GM21528 (cell line): ENCODE results near the gene FAP.
A peak's percentile ranks its signal among the peaks of the same experiment; 100 is the strongest.

Source experiments
- ATAC-seq: cut with Tn5 transposase; IDR thresholded peaks from one replicate; pipeline ENCODE4 v1.9.1; 2021; ENCODE audit warnings: mild to moderate bottlenecking, moderate library complexity; ENCODE audit not compliant: unreplicated experiment, low FRiP score

Gene FAP

GRCh38 chr2:162197069-162197825, 46.0 kb downstream of the FAP start:
- ATAC-seq: no peak

GRCh38 chr2:162196638-162197037, 46.6 kb downstream of the FAP start:
- ATAC-seq: no peak

- no peak for ATAC-seq
These were observed 54.8 kb downstream of the FAP start for GRCh38 chr2:162188451-162188850.

- ATAC-seq: no peak
These were observed 57.6 kb downstream of the FAP start for GRCh38 chr2:162185541-162186232.

- ATAC-seq: no peak
These were observed 58.3 kb downstream of the FAP start for GRCh38 chr2:162184821-162185450.

GRCh38 chr2:162184359-162184758, 58.9 kb downstream of the FAP start:
- no peak for ATAC-seq

GRCh38 chr2:162182395-162182794, 60.9 kb downstream of the FAP start:
- no peak for ATAC-seq

- no peak for ATAC-seq
These were observed 65.9 kb downstream of the FAP start for GRCh38 chr2:162177301-162177700.

- ATAC-seq: no peak
These were observed 67.5 kb downstream of the FAP start for GRCh38 chr2:162175714-162176113.

GRCh38 chr2:162174746-162175145, 68.5 kb downstream of the FAP start:
- ATAC-seq: no peak

- no peak for ATAC-seq
These were observed 70.4 kb downstream of the FAP start for GRCh38 chr2:162172802-162173370.

GRCh38 chr2:162166745-162167144, 76.5 kb downstream of the FAP start:
- ATAC-seq: no peak

- no peak for ATAC-seq
These were observed 77.1 kb downstream of the FAP start for GRCh38 chr2:162166174-162166573.

- no peak for ATAC-seq
These were observed 78.4 kb downstream of the FAP start for GRCh38 chr2:162164802-162165201.

GRCh38 chr2:162159446-162159845, 83.8 kb downstream of the FAP start:
- no peak for ATAC-seq

GRCh38 chr2:162156149-162156548, 87.1 kb downstream of the FAP start:
- ATAC-seq: no peak

- ATAC-seq: no peak
These were observed 88.2 kb downstream of the FAP start for GRCh38 chr2:162155093-162155492.

- ATAC-seq: peak; percentile 99
These were observed 89.5 kb downstream of the FAP start for GRCh38 chr2:162153608-162154224.

- no peak for ATAC-seq
These were observed 91.1 kb downstream of the FAP start, which contains the start of gene GCG for GRCh38 chr2:162152147-162152546. TSS of gene GCG (minus strand) at chr2:162152247. CDS start at chr2:162149178, 3,069 bp downstream.

- no peak for ATAC-seq
These were observed 93.3 kb downstream of the FAP start for GRCh38 chr2:162149940-162150339.

- no peak for ATAC-seq
These were observed 93.8 kb downstream of the FAP start for GRCh38 chr2:162149466-162149865.
